ENCODE data around the gene EXOC8.

DNA sequence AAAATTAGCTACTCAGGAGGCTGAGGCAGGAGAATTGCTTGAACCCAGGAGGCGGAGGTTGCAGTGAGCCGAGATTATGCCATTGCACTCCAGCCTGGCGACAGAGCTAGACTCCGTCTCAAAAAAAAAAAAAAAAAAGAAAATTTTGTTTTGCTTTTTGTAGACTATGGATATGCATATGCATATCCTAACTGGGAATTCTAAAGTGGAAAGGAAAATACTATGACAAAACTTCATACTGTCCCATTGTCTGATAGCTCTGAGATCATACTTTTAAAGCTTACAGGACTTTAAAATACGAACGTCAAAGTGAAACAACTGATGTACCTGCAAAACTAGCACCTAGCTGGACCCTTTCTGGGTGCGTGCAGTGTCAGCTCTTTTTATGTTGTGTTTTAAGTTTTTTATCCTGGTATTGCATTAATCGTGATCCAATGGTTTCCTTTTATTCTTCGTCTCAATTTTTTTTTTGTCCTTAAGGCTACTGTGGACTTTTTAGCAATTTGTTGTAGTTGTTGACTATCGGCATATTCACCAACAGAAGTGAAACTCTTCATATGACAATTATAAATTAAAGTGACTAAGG is 19.6 kb upstream of the EXOC8 start:
- TF ChIP-seq YY1 (IDR thresholded peaks at IDR 0.05; ENCODE audit: low read depth, low read length), result no peak
- no peak for TF ChIP-seq KDM5A (IDR thresholded peaks at IDR 0.05; ENCODE audit: low read length)
- no peak for TF ChIP-seq TAF1 (IDR thresholded peaks at IDR 0.05; ENCODE audit: low read depth, low read length)
- no peak for TF ChIP-seq RAD21 (IDR thresholded peaks at IDR 0.05 in 1 of 2, conservative IDR thresholded peaks at IDR 0.05 in 1 of 2; ENCODE audit: low read depth in 2 of 2, low read length in 2 of 2)
- no peak for TF ChIP-seq CBX8 (IDR thresholded peaks at IDR 0.05; ENCODE audit: borderline replicate concordance, low read depth, low read length)
- TF ChIP-seq, protein P1, sequence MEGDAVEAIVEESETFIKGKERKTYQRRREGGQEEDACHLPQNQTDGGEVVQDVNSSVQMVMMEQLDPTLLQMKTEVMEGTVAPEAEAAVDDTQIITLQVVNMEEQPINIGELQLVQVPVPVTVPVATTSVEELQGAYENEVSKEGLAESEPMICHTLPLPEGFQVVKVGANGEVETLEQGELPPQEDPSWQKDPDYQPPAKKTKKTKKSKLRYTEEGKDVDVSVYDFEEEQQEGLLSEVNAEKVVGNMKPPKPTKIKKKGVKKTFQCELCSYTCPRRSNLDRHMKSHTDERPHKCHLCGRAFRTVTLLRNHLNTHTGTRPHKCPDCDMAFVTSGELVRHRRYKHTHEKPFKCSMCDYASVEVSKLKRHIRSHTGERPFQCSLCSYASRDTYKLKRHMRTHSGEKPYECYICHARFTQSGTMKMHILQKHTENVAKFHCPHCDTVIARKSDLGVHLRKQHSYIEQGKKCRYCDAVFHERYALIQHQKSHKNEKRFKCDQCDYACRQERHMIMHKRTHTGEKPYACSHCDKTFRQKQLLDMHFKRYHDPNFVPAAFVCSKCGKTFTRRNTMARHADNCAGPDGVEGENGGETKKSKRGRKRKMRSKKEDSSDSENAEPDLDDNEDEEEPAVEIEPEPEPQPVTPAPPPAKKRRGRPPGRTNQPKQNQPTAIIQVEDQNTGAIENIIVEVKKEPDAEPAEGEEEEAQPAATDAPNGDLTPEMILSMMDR (IDR thresholded peaks at IDR 0.05; ENCODE audit: control extremely low read depth in 1 of 3, insufficient read depth in 1 of 3, low read depth in 1 of 3, low read length in 3 of 3), result no peak
- TF ChIP-seq TEAD4 (IDR thresholded peaks at IDR 0.05; ENCODE audit: low read depth, low read length), result no peak
- no peak for TF ChIP-seq RNF2 (IDR thresholded peaks at IDR 0.05; ENCODE audit: borderline replicate concordance, low read depth, low read length, missing control alignments, poor library complexity, severe bottlenecking)
